ENCODE data around the gene ARMC9. TPM values are rescaled to one million over a fixed set of nuclear protein-coding genes. Genes with fewer than 3 reads are reported as not detected.

The ARMC9 gene
- total and polyA plus RNA-seq, 2 experiments from 2014 or later = 15.1 to 17.3 TPM

DNA sequence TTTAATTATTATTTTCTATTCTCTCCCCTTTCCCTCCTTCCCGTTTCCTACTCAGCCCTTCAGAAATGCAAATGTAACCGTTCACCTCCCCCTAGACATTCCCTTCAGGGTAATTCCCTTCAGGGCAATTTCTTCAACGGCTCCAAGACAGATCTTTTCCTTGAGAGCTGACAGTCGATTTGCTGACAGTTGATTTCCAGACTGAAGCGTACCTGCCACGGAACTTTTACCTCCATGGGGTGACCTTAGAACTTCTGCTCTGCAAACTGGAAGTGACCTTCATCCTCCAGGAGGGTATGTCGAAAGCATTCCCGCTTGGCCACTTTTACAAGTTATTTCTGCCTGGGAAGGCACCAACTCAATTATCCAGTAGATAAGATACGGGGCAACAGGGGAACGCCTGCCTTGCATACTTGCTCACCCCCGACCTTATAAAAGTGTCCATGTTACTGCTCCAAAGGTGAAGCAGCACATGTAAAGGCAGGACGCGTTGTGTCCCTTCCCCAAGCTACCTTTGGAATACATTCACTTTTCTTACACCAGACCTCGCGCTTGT lies 215.6 kb downstream of the ARMC9 start:
- no peak overlapping the region for H3K4me3 ChIP-seq
- 0 out of 2 replicates have a peak, but pooled peaks cover 4% of the 10 kb centered on the region for H3K27me3 ChIP-seq (replicated peaks; ENCODE audit: insufficient read depth)
- H2AFZ ChIP-seq = no peak overlapping the region
- H3K36me3 ChIP-seq (ENCODE audit: low read depth) = no peaks in the 10 kb centered on the region
- H3K4me1 ChIP-seq (ENCODE audit: insufficient read depth) = no peaks in the 10 kb centered on the region
- no peak overlapping the region for H3K9ac ChIP-seq
- H3K27ac ChIP-seq = no peak overlapping the region
- no peak for DNase-seq
- in situ Hi-C loops (cut with MboI) = loop anchor here (25.0 kb wide), 1 partner anchor 302 kb away; no protein-coding TSS in a partner anchor
- H3K79me2 ChIP-seq (ENCODE audit: insufficient read depth) = no peaks in the 10 kb centered on the region
- WGBS, 2 experiments (ENCODE audit: low coverage in 1 of 2, low lambda C conversion rate in 2 of 2, missing lambda C conversion rate in 2 of 2) = 28 to 33% methylated on average over 15 of the region's 15 CpGs
- no peaks in the 10 kb centered on the region for H3K9me3 ChIP-seq (ENCODE audit: low read depth)
- H3K4me2 ChIP-seq (ENCODE audit: unreplicated experiment) = no peak overlapping the region
- TF ChIP-seq EZH2 (IDR thresholded peaks at IDR 0.05; ENCODE audit: insufficient read depth, poor library complexity, severe bottlenecking) = no peak
- no peaks in the 10 kb centered on the region for H4K20me1 ChIP-seq (ENCODE audit: insufficient read depth)
- peaks cover 8% of the 10 kb centered on the region; the same call in 1 of the 2 replicates for H3F3A ChIP-seq (ENCODE audit: insufficient read depth)
- no peaks in the 10 kb centered on the region for H3K9me2 ChIP-seq (ENCODE audit: insufficient read depth)

DNA sequence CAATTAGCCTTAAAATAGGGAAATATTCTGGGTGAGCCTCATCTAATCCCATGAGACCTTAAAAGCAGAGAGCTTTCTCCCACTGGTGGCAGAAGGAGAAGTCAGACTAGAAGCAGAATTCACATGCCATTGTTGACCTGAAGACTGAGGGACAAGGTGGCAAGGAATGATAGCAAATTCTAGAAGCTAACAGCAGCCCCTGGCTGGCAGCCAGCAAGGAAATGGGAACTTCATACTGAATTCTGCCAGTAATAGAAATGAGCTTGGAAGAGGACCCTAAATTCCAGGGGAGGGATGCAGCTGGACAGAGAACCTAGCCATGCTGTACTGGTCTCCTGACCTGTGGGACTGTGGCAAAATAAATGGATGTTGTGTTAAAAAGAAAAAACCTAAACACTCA lies 216.6 kb downstream of the ARMC9 start:
- no peaks in the 10 kb centered on the region for H3K9me2 ChIP-seq (ENCODE audit: insufficient read depth)
- no peaks in the 10 kb centered on the region for H3K36me3 ChIP-seq (ENCODE audit: low read depth)
- H3F3A ChIP-seq (ENCODE audit: insufficient read depth) = peaks cover 8% of the 10 kb centered on the region; the same call in 1 of the 2 replicates
- no peaks in the 10 kb centered on the region for H3K9me3 ChIP-seq (ENCODE audit: low read depth)
- H3K27ac ChIP-seq = no peak overlapping the region
- H3K79me2 ChIP-seq (ENCODE audit: insufficient read depth) = no peaks in the 10 kb centered on the region
- no peak for DNase-seq
- in situ Hi-C loops (cut with MboI) = loop anchor here (25.0 kb wide), 1 partner anchor 303 kb away; no protein-coding TSS in a partner anchor
- H3K4me1 ChIP-seq (ENCODE audit: insufficient read depth) = no peaks in the 10 kb centered on the region
- H4K20me1 ChIP-seq (ENCODE audit: insufficient read depth) = no peaks in the 10 kb centered on the region
- no peak for TF ChIP-seq EZH2phosphoT487 (IDR thresholded peaks at IDR 0.05; ENCODE audit: insufficient read depth, low read depth)
- no peak for TF ChIP-seq EZH2 (IDR thresholded peaks at IDR 0.05; ENCODE audit: insufficient read depth, poor library complexity, severe bottlenecking)
- H3K4me3 ChIP-seq = no peak overlapping the region
- no peak overlapping the region for H3K9ac ChIP-seq
- no peak overlapping the region for H2AFZ ChIP-seq
- H3K4me2 ChIP-seq (ENCODE audit: unreplicated experiment) = no peak overlapping the region
- 0 out of 2 replicates have a peak, but pooled peaks cover 4% of the 10 kb centered on the region for H3K27me3 ChIP-seq (replicated peaks; ENCODE audit: insufficient read depth)

DNA sequence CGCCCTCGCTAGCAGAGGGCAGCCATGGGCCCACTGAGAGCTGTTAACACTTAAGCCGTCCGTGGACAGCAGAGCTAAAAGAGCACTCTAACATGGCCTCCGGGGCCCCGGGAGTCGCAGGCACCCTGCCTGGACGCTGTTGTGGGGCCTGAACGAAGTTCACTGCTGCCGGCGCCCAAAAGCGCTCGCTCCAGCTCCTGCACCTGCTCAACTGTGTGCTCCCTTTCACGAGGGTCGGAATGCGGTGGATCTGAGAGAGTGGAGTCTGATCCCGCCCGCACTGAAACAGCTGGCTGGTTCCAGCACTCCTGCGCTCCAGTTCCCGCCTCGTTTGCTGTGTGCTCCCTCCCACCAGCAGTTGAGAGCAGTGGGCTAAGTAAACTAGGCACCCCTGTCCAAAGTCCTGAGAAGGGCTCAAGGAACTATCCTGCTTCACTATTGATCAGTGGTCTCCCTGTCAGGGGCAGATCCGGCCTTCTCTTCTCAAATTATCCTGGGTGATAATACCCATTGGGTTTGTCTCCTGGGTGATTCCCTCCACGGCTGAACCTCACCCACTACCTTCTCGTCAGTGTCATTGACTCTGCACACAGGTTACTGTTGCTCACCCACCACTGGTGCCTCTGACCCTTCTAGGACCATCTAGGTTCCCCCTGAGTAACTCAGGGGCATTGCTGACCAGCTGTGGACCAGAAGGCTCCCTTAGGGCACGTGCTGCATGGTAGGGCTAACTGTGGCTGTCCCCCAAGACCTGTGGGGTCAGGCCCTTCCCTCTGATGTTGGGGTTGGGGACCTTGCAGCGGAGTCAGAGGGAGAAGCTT lies 220.6 kb downstream of the ARMC9 start:
- 69 to 70% methylated on average over 26 of the region's 26 CpGs for WGBS, 2 experiments (ENCODE audit: low coverage in 1 of 2, low lambda C conversion rate in 2 of 2, missing lambda C conversion rate in 2 of 2)
- Histone ChIP-seq H4K20me1 (ENCODE audit: insufficient read depth) (no peaks in the 10 kb centered on the region), H3F3A (ENCODE audit: insufficient read depth) (no peaks in the 10 kb centered on the region), H3K9me3 (ENCODE audit: low read depth) (no peaks in the 10 kb centered on the region), H3K36me3 (ENCODE audit: low read depth) (no peaks in the 10 kb centered on the region), H3K4me2 (ENCODE audit: unreplicated experiment) (no peak overlapping the region), H3K9me2 (ENCODE audit: insufficient read depth) (no peaks in the 10 kb centered on the region), H3K4me1 (ENCODE audit: insufficient read depth) (no peaks in the 10 kb centered on the region), H3K27me3 (replicated peaks; ENCODE audit: insufficient read depth) (0 out of 2 replicates have a peak, but pooled peaks cover 2% of the 10 kb centered on the region), H3K9ac (no peak overlapping the region), H3K79me2 (ENCODE audit: insufficient read depth) (no peaks in the 10 kb centered on the region), H3K4me3 (no peak overlapping the region), H2AFZ (no peak overlapping the region), H3K27ac (no peak overlapping the region)
- TF ChIP-seq EZH2phosphoT487 (IDR thresholded peaks at IDR 0.05; ENCODE audit: insufficient read depth, low read depth) (no peak), EZH2 (IDR thresholded peaks at IDR 0.05; ENCODE audit: insufficient read depth, poor library complexity, severe bottlenecking) (no peak)
- in situ Hi-C loops (cut with MboI) = loop anchor here (25.0 kb wide), 1 partner anchor 307 kb away; no protein-coding TSS in a partner anchor
- no peak for DNase-seq

DNA sequence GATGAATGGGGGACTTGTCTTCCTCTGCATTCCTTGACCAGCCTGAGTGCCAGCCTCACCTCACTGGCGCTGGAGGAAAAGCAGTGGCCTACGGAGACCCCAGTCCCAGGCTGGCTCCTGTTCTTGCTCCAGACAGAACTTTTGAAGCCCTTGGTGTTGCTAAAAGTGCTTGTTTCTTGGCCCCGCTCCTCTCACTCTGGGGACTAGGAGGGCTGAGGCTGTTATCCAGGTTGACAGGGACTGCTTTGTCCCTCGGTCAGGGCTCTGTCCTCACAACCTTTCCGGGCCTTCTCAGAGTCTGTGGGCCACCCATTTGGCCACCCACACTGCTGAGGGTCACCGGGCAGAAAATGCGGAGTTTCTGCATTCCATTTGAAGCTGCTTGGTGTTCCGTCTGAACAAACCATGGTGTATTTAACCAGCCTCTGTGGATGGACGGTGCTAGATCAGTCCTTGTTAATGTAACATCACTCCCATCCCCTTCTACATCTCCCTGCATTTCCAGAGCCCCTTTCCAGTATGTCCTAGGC lies 222.7 kb downstream of the ARMC9 start:
- no peak overlapping the region for H3K4me2 ChIP-seq (ENCODE audit: unreplicated experiment)
- TF ChIP-seq EZH2phosphoT487 (IDR thresholded peaks at IDR 0.05; ENCODE audit: insufficient read depth, low read depth) = no peak
- TF ChIP-seq EZH2 (IDR thresholded peaks at IDR 0.05; ENCODE audit: insufficient read depth, poor library complexity, severe bottlenecking) = no peak
- WGBS, 2 experiments (ENCODE audit: low coverage in 1 of 2, low lambda C conversion rate in 2 of 2, missing lambda C conversion rate in 2 of 2) = 60 to 64% methylated on average over 9 of the region's 9 CpGs
- no peaks in the 10 kb centered on the region for H3K79me2 ChIP-seq (ENCODE audit: insufficient read depth)
- no peak overlapping the region for H3K27ac ChIP-seq
- no peaks in the 10 kb centered on the region for H3K4me1 ChIP-seq (ENCODE audit: insufficient read depth)
- H3K9me2 ChIP-seq (ENCODE audit: insufficient read depth) = no peaks in the 10 kb centered on the region
- no peaks in the 10 kb centered on the region for H3K27me3 ChIP-seq (replicated peaks; ENCODE audit: insufficient read depth)
- H3K4me3 ChIP-seq = no peak overlapping the region
- DNase-seq = no peak
- H3K9ac ChIP-seq = no peak overlapping the region
- H3K9me3 ChIP-seq (ENCODE audit: low read depth) = no peaks in the 10 kb centered on the region
- no peak overlapping the region for H2AFZ ChIP-seq
- H4K20me1 ChIP-seq (ENCODE audit: insufficient read depth) = no peaks in the 10 kb centered on the region
- H3K36me3 ChIP-seq (ENCODE audit: low read depth) = no peaks in the 10 kb centered on the region
- H3F3A ChIP-seq (ENCODE audit: insufficient read depth) = no peaks in the 10 kb centered on the region
- in situ Hi-C loops (cut with MboI) = loop anchor here (25.0 kb wide), 1 partner anchor 309 kb away; no protein-coding TSS in a partner anchor
